Aorta (tissue), 5 donors: Measurements from ENCODE around the gene RAPGEF5. TPM values are rescaled to one million over a fixed set of nuclear protein-coding genes. Genes with fewer than 3 reads are reported as not detected.

ENCODE experiments used
- ATAC-seq: fragments of 200-7000 bp; cut with Tn5 transposase; one replicate; pipeline ENCODE4 v1.9.1; 2022; ENCODE audit warnings: moderate library complexity; ENCODE audit not compliant: low FRiP score
- DNase-seq, 2 donors: peaks; one replicate each; pipeline ENCODE4 v3.0.0-alpha.2; 2020
- H3K27ac ChIP-seq, 2 donors: one replicate each; pipeline ENCODE4 v1.5.1; 2013; ENCODE audit warnings: low read length in 2 of 2, mild to moderate bottlenecking in 2 of 2, moderate library complexity in 2 of 2, control low read depth in 1 of 2, inconsistent platforms in 1 of 2, low read depth in 1 of 2
- H3K27me3 ChIP-seq, 2 donors: one replicate each; pipeline ENCODE4 v1.6.1; 2013; ENCODE audit warnings: control low read depth in 1 of 2, low read length in 1 of 2, mild to moderate bottlenecking in 1 of 2, moderate library complexity in 1 of 2; ENCODE audit not compliant: insufficient read depth in 2 of 2, control insufficient read depth in 1 of 2
- H3K36me3 ChIP-seq, 2 donors: one replicate each; pipeline ENCODE4 v1.6.1; 2013; ENCODE audit warnings: control low read depth in 1 of 2, low read length in 1 of 2, mild to moderate bottlenecking in 1 of 2; ENCODE audit not compliant: insufficient read depth in 2 of 2, control insufficient read depth in 1 of 2
- H3K4me1 ChIP-seq, 2 donors: one replicate each; pipeline ENCODE4 v1.6.1; 2013; ENCODE audit warnings: low read length in 2 of 2, control low read depth in 1 of 2, mild to moderate bottlenecking in 1 of 2, moderate library complexity in 1 of 2; ENCODE audit not compliant: insufficient read depth in 2 of 2, control insufficient read depth in 1 of 2
- H3K4me3 ChIP-seq, 2 donors: one replicate each; pipeline ENCODE4 v1.5.1; 2013; ENCODE audit warnings: low read length in 2 of 2, control low read depth in 1 of 2, mild to moderate bottlenecking in 1 of 2
- H3K9me3 ChIP-seq: one replicate; pipeline ENCODE4 v1.6.1; 2013; ENCODE audit warnings: mild to moderate bottlenecking, low read length; ENCODE audit not compliant: control insufficient read depth
- WGBS, 2 donors: extraction: QIAGEN DNeasy Blood & Tissue Kit; methylation state at CpG; one replicate each; pipeline ENCODE4 v1.1.7; 2013; 5-methylcytosine and 5-hydroxymethylcytosine counted together
- intact Hi-C, 2 donors: fragments of 100-400 bp; cut with DNase I; formaldehyde crosslinking; loops; one replicate each; pipeline versions ENCODE4 v1.14.2 to v1.15.0; 2022
- polyA plus RNA-seq, 2 donors: library from polyadenylated mRNA; stranded (reverse); fragments of 200-250 nt; gene quantifications; one replicate each; pipeline ENCODE4 v1.2.3, GENCODE V29; 2013
- total RNA-seq, 2 donors: library from RNA; stranded (reverse); fragmentation: NEBNext Ultra II Directional; extraction: Animal tissue kit (Norgen Biotek cat#: 25700); gene quantifications; one replicate each; pipeline ENCODE4 v1.2.1, GENCODE V29; 2021
- donor health status: healthy with polysubstance abuse.
- donor health status: Bipolar disorder and iron deficiency.
- donor health status: DM: no; HTN: no; CAD: no.
- donor health status: DM: no; HTN: no; CAD: no.
- donor health status: DM: yes; HTN: yes; CAD: no.

Gene RAPGEF5
- total and polyA plus RNA-seq, 4 donors = 8.4 to 77.1 (median 45.0) TPM

DNA sequence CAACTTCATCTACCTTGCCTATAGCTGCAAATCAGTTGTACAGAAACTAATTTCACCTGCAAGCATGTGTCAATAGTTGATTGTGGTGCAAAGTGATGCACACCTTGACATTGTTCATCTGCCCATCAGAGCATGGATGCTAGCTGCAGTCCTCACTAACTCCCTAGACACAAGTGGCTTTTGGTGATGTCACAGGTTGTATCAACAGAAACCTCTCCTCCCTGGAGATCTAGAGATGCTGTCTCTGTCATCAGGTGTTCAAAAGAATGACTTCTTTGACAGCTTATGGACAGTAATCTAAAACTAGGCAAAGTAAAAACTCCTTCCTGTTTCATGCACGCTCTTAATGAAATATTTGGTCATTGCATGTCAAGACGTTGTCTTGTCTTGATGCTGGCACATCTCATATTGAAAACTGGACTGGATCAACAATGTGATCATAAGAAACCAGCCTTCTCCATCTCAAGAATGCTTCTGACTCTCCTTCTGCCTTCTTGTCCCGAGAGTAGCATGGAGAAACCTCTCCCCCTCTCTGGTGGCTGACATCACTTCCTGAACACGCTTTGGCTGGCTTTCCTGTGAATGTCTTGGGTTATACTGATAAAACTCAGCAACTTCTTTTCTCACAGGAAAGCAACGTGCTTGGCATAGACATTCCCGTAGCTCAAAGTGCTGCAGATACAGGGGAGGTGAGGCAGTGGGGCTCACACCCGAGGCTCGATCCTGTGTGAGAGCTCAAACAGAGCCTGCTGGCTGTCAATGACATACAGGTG, 235.1 kb downstream of the RAPGEF5 start:
- peak in 1 of 2 donors; percentile 58 for DNase-seq
- peaks cover 0 to 2% of the 10 kb centered on the region in 2 donors for H3K36me3 ChIP-seq

DNA sequence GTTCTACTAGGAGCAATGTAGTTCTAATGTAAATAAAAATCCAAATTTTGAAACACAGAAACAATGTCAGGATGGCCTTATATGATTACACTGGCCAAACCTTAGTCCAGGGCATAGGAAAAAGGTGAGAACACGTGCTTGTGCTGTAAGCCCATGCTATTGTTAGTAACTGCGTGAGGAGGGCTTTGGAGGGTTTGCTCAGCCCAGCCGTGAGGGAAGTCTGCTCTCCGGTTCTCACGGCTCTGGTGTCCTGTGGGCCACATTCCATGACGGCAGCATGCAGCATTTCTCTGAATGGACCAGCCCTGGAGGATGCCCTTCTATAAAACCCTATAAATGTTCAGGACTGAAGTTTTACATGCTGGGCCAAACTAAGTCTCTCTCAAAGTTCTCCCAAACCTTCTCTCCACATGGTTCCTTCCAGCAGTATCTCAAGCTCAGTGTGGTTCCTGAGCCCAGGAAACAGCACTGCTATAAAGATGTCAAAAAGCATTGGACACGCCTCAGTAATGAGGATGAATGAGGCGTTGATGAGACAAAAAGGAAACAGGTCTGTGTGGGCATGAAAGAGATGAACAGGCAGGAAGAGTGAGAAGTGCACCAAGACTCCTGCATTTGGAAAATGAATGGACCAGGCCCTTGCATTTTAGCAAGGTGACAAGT, 236.4 kb downstream of the RAPGEF5 start:
- Histone ChIP-seq H3K27ac (no peak overlapping the region), H3K4me3 (no peak overlapping the region), H3K36me3 (no peaks in the 10 kb centered on the region), H3K9me3 (no peaks in the 10 kb centered on the region), H3K27me3 (no peaks in the 10 kb centered on the region), H3K4me1 (peaks cover 0 to 1% of the 10 kb centered on the region in 2 donors)
- DNase-seq (no peak), ATAC-seq (no peak)
- intact Hi-C loops = no loop called here
- WGBS, 2 donors = 75 to 77% methylated on average over 8 of the region's 8 CpGs

More for the DNA sequence above, 235.1 kb downstream of the RAPGEF5 start:
- Histone ChIP-seq H3K27me3 (no peaks in the 10 kb centered on the region), H3K9me3 (no peaks in the 10 kb centered on the region), H3K4me3 (no peak overlapping the region), H3K27ac (peak overlapping the region in 1 of 2 donors; percentile 42), H3K4me1 (peaks cover 0 to 1% of the 10 kb centered on the region in 2 donors)
- WGBS, 2 donors = 11% methylated on average over 8 of the region's 8 CpGs
- intact Hi-C loops = no loop called here
- peak; percentile 57 for ATAC-seq

DNA sequence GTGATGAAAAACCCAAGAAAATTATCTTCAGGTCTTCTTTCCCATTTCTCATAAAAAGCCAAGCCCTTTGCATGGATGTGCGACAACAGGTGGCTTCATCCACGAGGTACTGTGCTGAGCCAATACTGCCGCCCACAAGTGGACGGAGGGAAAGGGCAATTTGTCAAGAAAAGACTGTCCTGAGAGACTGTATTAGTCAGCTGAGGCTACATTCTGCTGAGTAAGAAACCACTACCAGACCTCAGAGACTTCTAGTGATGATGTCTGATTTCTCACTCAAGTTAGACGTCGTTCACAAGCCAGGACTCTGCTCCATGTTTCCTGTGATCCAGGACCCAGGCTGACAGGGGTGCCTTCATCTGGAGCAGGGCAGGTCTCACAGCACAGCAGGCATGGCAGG, 239.7 kb downstream of the RAPGEF5 start:
- 84 to 91% methylated on average over 6 of the region's 6 CpGs for WGBS, 2 donors
- DNase-seq = no peak
- Histone ChIP-seq H3K9me3 (no peaks in the 10 kb centered on the region), H3K36me3 (no peaks in the 10 kb centered on the region), H3K4me3 (no peak overlapping the region), H3K27ac (no peak overlapping the region), H3K4me1 (no peaks in the 10 kb centered on the region), H3K27me3 (no peaks in the 10 kb centered on the region)
- intact Hi-C loops = no loop called here
- ATAC-seq = no peak

DNA sequence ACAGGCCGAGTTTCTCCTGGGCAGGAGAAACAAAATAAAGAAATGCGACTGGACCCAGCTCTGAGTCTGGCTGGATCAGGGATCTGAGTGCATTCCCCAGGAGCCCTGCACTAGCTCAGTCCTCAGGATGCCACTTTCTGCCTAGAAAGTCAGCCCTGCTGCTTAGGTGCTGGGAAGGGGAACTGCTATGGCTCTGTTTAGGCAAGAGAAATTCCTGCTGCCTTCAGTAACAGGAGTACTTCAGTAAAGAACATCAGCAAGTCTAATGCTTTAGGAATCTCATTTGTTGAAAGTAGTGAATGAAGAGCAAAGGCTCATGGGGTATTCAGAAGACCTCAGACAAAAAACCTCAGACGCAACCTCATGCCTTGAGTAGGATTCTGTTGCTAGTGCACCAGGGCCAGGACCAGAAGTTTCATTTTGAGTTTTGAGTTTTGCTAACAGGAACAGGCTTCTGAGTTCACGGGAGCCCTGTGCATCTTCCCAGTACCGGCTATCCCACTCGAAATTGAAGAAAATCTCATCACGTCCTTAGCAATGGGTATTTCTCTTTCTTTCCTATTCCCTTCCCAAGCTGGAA, 240.4 kb downstream of the RAPGEF5 start:
- Histone ChIP-seq H3K4me3 (no peak overlapping the region), H3K9me3 (no peaks in the 10 kb centered on the region), H3K27me3 (no peaks in the 10 kb centered on the region), H3K27ac (no peak overlapping the region), H3K36me3 (no peaks in the 10 kb centered on the region), H3K4me1 (no peaks in the 10 kb centered on the region)
- whole genome bisulfite sequencing, 2 donors = 75 to 78% methylated on average over 7 of the region's 7 CpGs
- intact Hi-C loops = no loop called here
- ATAC-seq (no peak), DNase-seq (no peak)

DNA sequence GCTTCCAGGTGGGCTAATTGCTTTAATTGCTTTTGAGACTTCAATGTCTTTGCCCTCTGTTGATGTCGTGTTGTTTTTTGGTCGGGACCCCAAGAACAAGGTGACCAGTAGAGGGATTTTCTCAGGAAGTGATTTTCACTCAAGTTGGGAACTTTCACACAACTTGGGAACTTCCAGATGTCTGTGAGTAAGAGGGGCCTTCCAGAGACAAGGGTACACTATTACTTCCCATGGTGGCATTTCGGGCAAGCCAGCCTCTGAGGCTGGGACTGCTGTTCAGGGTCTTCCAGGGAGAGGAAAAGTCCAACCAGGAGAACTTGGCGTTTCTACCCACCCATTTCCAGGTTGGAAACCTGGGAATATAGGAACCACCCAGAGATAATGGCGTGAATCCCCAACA, 241.3 kb downstream of the RAPGEF5 start:
- DNase-seq (no peak), ATAC-seq (no peak)
- Histone ChIP-seq H3K4me3 (no peak overlapping the region), H3K4me1 (no peaks in the 10 kb centered on the region), H3K27ac (no peak overlapping the region), H3K36me3 (no peaks in the 10 kb centered on the region), H3K27me3 (no peaks in the 10 kb centered on the region), H3K9me3 (no peaks in the 10 kb centered on the region)
- 96 to 97% methylated on average over 5 of the region's 5 CpGs for WGBS, 2 donors
- intact Hi-C loops = no loop called here

DNA sequence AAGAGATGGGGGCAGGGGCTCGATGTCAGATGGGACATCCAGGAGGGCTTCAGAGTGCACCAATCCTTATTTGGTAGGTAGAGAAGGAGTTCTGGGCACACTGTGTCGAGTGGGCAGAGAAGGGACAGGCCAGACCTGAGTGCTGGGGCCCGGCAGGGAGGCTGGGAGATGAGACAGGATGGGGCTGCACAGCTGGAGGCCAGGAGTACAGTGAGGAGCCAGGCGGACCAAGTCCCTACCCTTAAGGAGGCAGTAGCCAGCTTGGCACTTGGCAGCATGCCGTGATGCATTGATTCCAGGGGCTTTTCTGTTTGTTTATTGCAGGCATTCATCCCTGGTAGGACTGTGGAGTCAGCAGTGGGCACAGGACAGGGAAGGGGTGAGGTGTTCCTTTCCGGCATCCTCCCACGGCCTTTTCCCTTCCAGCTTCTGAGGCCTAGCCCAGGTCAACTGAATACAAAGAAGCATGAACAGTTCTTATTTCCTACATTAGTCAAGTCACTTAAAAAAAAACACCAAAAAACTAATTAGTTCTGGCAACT, 242.4 kb downstream of the RAPGEF5 start:
- H3K4me1 ChIP-seq = no peaks in the 10 kb centered on the region
- WGBS, 2 donors = 81 to 84% methylated on average over 7 of the region's 7 CpGs
- H3K36me3 ChIP-seq = no peaks in the 10 kb centered on the region
- DNase-seq (no peak), ATAC-seq (peak; percentile 27)
- H3K27ac ChIP-seq = no peak overlapping the region
- H3K27me3 ChIP-seq = no peaks in the 10 kb centered on the region
- intact Hi-C loops = loop anchor here in 1 of 2 donors (5.0 kb wide), 1 partner anchor 183 kb away; no protein-coding TSS in a partner anchor
- H3K4me3 ChIP-seq = no peak overlapping the region
- H3K9me3 ChIP-seq = no peaks in the 10 kb centered on the region

DNA sequence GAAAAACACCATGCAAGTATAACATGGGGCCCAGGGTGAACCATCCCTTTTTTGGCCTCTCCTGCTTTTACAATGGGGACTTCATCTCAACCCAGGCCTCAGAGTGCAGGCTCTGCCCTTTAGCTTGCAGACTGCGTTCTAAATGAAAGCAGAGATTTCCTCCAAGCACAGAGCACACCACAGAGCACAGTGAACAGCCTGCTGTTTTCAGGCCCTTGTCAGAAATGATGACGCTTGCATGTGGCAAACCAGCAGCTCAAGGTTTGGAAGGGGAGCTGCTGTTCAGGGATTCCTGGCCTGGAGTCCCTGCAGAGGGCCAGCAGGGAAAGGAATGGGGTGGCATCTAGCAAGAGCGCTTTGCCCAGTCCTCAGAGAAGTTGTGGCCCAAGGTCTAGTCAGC, 243.9 kb downstream of the RAPGEF5 start:
- Histone ChIP-seq H3K27me3 (no peaks in the 10 kb centered on the region), H3K27ac (no peak overlapping the region), H3K4me1 (no peaks in the 10 kb centered on the region), H3K36me3 (no peaks in the 10 kb centered on the region), H3K9me3 (no peaks in the 10 kb centered on the region), H3K4me3 (no peak overlapping the region)
- ATAC-seq (no peak), DNase-seq (no peak)
- intact Hi-C loops = loop anchor here in 1 of 2 donors (5.0 kb wide), 1 partner anchor 184 kb away; no protein-coding TSS in a partner anchor
- 79 to 80% methylated on average over 3 of the region's 3 CpGs for WGBS, 2 donors

DNA sequence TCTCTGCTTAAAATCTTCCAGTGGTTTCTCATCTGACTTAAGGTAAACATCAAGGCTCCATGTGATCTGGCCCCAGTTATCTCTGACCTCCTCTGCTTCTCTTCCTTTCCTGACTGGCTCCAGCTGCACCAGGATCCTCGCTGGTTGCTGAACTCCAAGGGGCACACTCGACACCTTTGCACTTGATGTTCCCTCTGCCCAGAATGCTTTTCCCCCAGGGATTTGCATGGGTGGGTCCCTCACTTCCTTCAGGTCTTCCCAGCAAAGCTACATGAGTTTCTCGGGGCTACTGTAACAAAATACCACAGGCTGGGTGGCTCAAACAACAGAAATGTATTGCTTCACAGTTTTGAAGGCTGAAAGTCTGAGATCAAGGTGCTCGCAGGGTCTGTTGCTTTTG, 245.3 kb downstream of the RAPGEF5 start:
- DNase-seq (no peak), ATAC-seq (no peak)
- Histone ChIP-seq H3K4me1 (no peaks in the 10 kb centered on the region), H3K27ac (no peak overlapping the region), H3K4me3 (no peak overlapping the region), H3K27me3 (no peaks in the 10 kb centered on the region), H3K9me3 (no peaks in the 10 kb centered on the region), H3K36me3 (no peaks in the 10 kb centered on the region)
- intact Hi-C loops = loop anchor here (2.0 to 5.0 kb wide), 3 partner anchors 145 to 377 kb away; no protein-coding TSS in a partner anchor
- 94% methylated on average over 4 of the region's 4 CpGs for WGBS, 2 donors
